Dermis microvascular lymphatic vessel endothelial cell (primary cell): ENCODE data around the gene BPIFA2. TPM values are rescaled to one million over a fixed set of nuclear protein-coding genes. Genes with fewer than 3 reads are reported as not detected.
"Not testable (repeated sequence)": the region's sequence is repeated elsewhere in the genome, so short reads cannot be mapped to it uniquely, and the experiment has no call there.

Experiments used
- DNase-seq, 2 donors: peaks; one replicate each; pipeline versions ENCODE4 v3.0.0 to v3.0.0-alpha.2; 2010; ENCODE audit warnings: low read depth in 2 of 2
- total RNA-seq: library from RNA; depleted of rRNA; stranded (reverse); fragments of >200 nt; gene quantifications from 2 replicates; pipeline ENCODE4 v1.2.1, GENCODE V29; 2014

The BPIFA2 gene, protein sequence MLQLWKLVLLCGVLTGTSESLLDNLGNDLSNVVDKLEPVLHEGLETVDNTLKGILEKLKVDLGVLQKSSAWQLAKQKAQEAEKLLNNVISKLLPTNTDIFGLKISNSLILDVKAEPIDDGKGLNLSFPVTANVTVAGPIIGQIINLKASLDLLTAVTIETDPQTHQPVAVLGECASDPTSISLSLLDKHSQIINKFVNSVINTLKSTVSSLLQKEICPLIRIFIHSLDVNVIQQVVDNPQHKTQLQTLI
- total RNA-seq: not detected in 2 replicates

GRCh38 chr20:33167859-33168258, at the start of gene BPIFA2:
Gene BPIFA2, plus strand, starts transcription at chr20:33168159. Its CDS starts 987 bp downstream, at chr20:33169146.
- no peak for DNase-seq

GRCh38 chr20:33119725-33120720, 47.9 kb upstream of the BPIFA2 start:
- no peak for DNase-seq

GRCh38 chr20:33120934-33121333, 47.0 kb upstream of the BPIFA2 start:
- DNase-seq: no peak

DNA sequence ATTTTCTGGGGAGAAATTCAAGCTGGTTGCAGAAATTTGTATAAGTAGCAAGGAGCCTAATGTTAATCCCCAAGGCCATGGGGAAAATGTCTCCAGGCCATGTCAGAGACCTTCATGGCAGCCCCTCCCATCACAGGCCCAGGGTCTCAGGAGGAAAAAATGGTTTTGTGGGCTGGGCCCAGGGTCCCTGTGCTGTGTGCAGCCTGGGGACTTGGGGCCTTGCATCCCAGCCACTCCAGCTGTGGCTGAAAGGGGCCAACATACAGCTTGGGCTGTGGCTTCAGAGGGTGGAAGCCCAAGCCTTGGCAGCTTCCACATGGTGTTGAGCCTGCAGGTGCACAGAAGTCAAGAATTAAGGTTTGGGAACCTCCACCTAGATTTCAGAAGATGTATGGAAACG, 45.7 kb upstream of the BPIFA2 start:
- DNase-seq: not testable (repeated sequence)

DNA sequence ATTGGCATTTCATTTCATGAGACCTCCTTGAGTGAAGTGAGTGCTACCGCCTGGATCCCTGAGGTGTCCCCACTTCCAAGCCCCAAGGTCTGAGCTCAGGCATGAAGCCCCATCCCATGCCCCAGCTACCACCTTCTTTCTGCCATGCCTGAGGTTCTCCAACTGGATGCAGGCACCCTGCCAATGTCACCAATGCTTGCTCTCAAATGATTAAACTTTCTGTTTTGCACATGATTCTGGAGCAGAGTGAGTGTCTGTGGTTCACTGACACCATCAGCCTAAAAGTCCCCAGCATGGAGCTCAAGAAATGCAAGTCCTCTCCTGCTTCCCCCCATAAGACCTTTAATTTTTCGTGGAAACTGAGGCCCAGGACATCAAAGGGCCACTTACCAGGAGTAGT, 43.7 kb upstream of the BPIFA2 start:
- DNase-seq: no peak

GRCh38 chr20:33124994-33125393, 43.0 kb upstream of the BPIFA2 start:
- no peak for DNase-seq

- no peak for DNase-seq
Measured at GRCh38 chr20:33125983-33126382, 42.0 kb upstream of the BPIFA2 start.

DNA sequence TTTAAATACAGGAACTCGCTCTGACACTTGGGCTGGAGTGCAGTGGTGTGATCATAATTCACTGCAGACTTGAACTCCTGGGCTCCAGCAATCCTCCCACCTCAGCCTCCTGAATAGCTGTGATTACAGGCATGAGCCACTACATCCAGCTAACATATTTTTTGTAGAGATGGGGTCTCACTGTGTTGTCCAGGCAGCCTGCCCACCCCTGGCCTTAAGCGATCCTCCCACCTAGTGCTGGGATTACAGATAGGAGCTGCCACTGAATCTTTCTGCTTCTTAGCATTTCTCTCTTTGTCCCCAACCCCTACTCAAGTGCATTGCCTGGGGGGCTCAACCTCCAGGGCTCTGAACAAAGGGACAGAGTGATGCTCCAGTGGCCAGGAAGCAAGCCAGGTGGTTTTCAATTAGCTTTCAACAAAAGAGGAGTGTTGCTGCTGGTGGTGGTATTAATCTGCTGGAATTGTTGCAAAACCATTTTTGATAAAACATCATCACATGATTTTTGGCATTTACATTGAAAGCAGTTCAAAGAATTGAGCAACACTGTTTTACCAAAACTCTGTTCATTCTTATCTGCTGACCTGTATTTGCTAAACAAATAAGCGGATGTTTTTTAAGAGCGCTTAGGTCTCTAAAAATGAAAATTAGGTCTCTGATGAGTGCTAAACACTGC, 40.4 kb upstream of the BPIFA2 start:
- no peak for DNase-seq

DNA sequence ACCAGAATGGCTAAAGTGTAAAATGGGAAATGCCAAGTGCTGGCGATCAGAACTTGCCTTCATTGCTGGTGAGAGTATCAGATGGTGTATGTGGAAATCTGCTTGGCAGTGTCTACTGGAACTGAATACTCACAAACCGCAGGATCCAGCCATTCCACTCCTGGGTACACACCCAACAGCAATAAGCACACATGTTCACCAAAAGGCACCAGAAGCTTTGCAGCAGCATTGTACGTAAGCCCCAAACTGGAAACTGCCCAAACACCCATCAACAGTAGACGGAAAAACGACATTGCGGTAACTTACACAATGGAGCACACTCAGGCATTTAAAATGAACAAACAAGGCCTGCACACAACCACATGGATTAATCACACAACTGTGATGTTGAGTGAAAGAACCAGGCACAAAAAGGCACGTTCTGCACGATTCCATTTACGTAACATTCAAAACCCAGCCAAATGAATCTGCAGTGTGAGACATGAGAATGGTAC, 37.3 kb upstream of the BPIFA2 start:
- DNase-seq: no peak

DNA sequence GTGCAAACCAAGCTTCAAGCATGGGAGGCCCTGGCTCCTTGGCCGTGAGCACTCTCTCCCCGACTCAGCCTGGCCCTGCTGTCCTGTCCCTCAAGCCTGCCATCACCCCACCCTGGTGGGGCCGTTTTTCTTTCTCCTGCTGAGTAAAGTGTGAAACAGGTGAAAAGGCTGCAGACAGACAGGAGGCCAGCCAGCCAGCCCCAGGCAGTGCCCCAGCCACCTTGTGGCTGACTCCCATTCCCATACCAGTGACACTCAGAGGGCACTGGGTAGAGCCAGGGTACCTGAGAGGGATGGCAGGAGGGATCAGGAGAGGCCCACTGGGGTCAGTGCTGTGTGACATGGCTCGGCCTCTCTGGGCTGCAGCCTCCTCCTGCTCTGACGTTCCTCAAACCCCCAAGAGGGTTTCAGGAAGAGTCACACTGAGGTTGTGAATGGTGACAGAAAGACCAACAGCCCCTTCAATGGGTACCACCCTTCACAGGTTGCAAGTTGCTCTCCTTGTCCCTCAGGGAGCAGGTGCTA, 35.9 kb upstream of the BPIFA2 start:
- DNase-seq: no peak

- DNase-seq: no peak
Measured at GRCh38 chr20:33132513-33133372, 35.2 kb upstream of the BPIFA2 start.

- DNase-seq: no peak
Measured at GRCh38 chr20:33133373-33133941, 34.5 kb upstream of the BPIFA2 start.

- DNase-seq: no peak
Measured at GRCh38 chr20:33137195-33137594, 30.8 kb upstream of the BPIFA2 start.

DNA sequence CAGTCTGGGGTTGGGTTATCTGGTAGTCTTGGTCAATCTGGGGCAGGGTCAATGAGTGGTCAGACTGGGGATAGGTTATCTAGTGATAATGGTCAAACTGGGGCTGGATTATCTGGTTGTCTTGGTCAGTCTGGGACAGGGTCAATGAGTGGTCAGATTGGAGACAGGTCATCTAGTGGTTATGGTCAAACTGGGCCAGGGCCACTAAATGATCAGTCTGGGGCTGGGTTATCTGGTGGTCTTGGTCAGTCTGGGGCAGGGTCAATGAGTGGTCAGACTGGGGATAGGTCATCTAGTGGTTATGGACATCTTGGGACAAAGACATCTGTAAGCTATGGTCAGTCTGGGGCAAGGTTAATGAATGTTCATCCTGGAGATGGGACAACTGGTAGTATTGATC, 28.5 kb upstream of the BPIFA2 start:
- DNase-seq: no peak

DNA sequence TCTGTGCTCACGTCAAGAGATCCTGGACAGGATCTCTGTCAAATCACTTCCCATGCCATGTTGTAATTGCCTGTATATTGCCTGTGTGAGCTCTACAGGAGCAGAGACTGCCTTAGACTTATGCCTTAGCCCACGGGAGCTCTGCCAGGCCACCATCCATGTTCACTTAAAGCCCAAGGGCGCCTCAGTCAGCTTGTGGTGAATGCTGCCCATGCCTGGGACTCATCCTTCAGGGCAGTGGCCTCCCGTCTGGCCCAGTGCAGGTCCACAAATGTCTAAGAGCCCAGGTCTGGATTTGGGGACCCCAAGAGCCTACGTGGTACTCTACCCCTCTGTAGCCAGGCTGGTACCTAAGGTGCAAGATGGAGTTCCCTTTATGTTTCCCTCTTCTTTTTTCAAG, 22.4 kb upstream of the BPIFA2 start:
- DNase-seq: no peak

DNA sequence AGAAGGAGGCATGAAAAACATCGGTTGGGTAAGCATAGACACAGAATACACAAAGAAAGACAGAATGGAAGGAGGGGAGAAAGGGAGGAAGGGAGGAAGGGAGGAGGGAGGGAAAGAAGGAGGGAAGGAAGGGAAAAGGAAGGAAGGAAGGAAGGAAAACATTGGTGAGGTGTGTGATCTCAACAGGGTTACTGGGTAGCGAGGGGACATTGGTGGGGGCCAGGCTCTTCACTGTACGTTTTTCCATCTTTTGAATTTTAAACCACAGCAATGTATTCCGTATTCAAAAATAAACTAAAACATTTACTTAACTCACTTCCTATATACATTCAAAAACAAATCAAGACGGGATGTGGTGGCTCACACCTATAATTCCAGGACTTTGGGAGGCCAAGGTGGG, 20.7 kb upstream of the BPIFA2 start:
- DNase-seq: no peak

GRCh38 chr20:33148040-33148439, 19.9 kb upstream of the BPIFA2 start:
- DNase-seq: no peak

DNA sequence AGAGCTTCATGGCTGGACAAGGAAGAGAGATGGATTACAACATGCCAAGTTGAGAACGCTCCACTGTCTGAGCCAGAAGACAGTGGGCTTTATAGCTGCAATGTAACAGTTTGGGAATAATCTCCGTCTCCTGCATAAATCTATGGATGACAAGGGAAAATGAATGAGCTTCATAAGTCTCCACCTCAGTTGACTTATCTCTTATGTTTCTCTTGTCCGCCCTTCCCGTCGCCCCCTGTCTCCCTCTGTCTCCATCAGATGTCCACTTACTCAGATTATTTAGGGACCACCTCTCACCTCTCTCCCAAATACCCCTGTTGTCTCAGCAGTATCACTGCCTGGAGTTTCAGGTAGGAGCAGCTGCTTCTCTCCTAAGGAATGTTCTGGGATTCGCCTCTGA, 13.7 kb upstream of the BPIFA2 start:
- DNase-seq: no peak

DNA sequence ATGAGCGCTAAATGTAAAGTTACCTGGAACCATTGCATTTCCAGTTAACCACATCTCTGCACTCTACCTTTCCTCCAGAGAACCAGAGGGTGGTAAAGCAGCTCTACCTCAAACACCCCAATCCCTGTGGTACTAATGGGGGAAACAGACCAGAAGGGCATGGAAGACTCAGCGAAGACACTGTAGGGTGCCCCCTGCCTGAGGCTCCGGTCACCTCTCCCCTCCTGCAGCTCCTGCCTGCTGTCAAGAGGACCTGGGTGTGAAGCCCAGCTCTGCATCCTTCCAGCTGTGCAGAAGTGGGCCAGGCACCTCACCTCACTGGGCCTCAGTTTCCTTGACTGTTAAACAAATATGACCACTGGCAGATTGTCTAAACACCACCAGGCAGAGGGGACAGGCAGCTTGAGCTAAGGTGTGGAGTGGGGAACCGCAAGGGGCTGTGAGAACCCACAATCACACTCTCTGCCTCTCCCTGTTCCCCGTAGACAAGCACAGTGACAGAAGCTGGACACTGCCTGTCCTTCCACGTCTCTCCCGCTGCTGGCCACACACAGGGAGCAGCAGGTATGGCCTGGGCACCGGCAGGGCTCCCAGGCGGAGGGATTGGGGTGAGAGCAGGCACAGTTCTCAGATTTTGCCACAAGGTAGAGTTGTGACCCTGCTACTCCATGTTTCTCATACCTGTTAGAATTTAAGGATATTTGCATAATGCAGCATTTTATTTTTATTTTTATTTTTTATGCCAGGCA, 9.1 kb upstream of the BPIFA2 start:
- DNase-seq: no peak

DNA sequence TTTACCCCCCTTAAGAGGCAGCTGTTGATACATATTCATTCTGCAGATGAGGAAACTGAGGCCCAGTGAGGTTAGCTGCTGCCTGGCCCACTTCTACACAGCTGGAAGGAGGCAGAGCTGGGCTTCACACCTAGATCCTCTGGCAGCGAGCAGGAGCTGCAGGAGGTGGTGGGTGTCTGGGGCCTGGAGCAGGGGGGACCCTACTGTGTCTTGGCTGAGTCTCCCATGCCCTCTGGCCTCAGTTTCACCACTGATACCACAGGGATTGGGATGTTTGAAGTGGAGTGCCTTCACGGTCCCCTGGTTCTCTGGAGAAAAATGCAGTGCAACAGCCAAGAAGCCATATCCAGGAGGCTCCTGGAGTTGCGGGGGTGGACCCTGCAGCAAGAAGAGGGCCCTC, 8.2 kb upstream of the BPIFA2 start:
- no peak for DNase-seq
